Measurements from ENCODE around the gene CEBPA. TPM values are rescaled to one million over a fixed set of nuclear protein-coding genes. Genes with fewer than 3 reads are reported as not detected.

CEBPA gene
- total RNA-seq, 1 experiment from 2014 or later, result 3.2 TPM

DNA sequence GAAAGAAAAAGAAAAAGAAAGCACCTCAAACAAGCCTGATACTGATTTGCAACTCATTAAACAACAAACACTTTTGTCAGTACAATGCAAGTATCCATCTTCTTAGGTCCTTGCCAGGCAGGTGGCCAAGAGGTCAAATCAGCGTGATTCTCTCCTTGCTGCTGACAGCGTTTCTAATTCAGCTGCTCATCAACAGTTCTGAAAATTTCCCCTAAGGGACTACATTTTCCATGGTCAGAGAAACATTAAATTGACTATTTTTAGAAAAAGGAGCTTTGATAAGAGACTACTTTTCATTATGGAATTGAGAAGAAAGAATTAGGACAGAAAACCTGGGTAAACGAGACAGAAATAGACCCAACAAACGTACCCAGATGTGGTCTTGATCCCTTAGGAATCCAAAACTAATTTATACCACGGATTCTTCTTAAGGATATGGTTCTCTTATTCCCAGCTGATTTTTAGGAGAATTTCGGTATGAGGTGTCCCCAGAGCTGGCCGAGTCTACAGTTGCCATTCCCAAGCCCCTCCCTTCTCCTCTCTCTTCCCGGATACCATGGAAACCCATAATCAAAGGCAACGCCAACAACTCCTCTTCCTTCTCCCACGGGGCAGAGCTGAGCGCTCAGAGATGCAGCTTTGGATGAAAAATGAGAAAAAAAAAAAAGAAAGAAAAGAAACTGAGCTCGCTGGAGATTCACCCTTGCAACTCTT is 41.7 kb upstream of the CEBPA start:
- TF ChIP-seq, protein P1, sequence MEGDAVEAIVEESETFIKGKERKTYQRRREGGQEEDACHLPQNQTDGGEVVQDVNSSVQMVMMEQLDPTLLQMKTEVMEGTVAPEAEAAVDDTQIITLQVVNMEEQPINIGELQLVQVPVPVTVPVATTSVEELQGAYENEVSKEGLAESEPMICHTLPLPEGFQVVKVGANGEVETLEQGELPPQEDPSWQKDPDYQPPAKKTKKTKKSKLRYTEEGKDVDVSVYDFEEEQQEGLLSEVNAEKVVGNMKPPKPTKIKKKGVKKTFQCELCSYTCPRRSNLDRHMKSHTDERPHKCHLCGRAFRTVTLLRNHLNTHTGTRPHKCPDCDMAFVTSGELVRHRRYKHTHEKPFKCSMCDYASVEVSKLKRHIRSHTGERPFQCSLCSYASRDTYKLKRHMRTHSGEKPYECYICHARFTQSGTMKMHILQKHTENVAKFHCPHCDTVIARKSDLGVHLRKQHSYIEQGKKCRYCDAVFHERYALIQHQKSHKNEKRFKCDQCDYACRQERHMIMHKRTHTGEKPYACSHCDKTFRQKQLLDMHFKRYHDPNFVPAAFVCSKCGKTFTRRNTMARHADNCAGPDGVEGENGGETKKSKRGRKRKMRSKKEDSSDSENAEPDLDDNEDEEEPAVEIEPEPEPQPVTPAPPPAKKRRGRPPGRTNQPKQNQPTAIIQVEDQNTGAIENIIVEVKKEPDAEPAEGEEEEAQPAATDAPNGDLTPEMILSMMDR (conservative IDR thresholded peaks at IDR 0.05), result no peak
- H2BK12ac ChIP-seq (ENCODE audit: insufficient read length, low read depth, low read length), result no peak overlapping the region
- H3K9me3 ChIP-seq (ENCODE audit: control insufficient read depth, low read depth, low read length), result no peaks in the 10 kb centered on the region
- H3K9me3 Mint-ChIP-seq, result no peaks in the 10 kb centered on the region
- H3K4me3 Mint-ChIP-seq, result no peak overlapping the region
- H3K9ac ChIP-seq (ENCODE audit: extremely low read depth, insufficient read length, low read length), result no peak overlapping the region
- no peak overlapping the region for H4K91ac ChIP-seq (ENCODE audit: insufficient read length, low read depth, low read length)
- no CpG with 5 or more reads among the region's 12 CpGs for WGBS (ENCODE audit: extremely low coverage, insufficient read length, low lambda C conversion rate)
- H3K23me2 ChIP-seq (ENCODE audit: insufficient read length, low read depth, low read length, poor library complexity, severe bottlenecking), result no peaks in the 10 kb centered on the region
- no peak overlapping the region for H2BK120ac ChIP-seq (ENCODE audit: low read depth, low read length, poor library complexity, severe bottlenecking)
- no peak overlapping the region for H2BK15ac ChIP-seq (ENCODE audit: low read depth, low read length)
- H2BK5ac ChIP-seq (ENCODE audit: insufficient read length, low read length), result no peak overlapping the region
- H4K20me1 ChIP-seq (ENCODE audit: control insufficient read depth, insufficient read depth, insufficient read length), result no peaks in the 10 kb centered on the region
- H2AK5ac ChIP-seq (ENCODE audit: insufficient read length, low read length), result no peak overlapping the region
- peaks cover 5 to 7% of the 10 kb centered on the region in 2 experiments for H3K4me1 Mint-ChIP-seq
- H3K79me2 ChIP-seq (ENCODE audit: insufficient read depth, low read length), result no peaks in the 10 kb centered on the region
- H3K56ac ChIP-seq (ENCODE audit: insufficient read length, low read depth, low read length), result no peak overlapping the region
- no peaks in the 10 kb centered on the region for H3K36me3 Mint-ChIP-seq (ENCODE audit: insufficient read depth in 1 of 3, low read depth in 3 of 3)
- no peak overlapping the region for H3K18ac ChIP-seq (ENCODE audit: insufficient read length, low read depth, low read length)
- H4K8ac ChIP-seq (replicated peaks; ENCODE audit: insufficient read length, low read depth, low read length), result no peak overlapping the region
- no peak overlapping the region for H3K14ac ChIP-seq (ENCODE audit: insufficient read depth, low read length)
- H3K4me1 ChIP-seq (ENCODE audit: insufficient read depth, low read length), result no peaks in the 10 kb centered on the region
- no peak overlapping the region for H3T11ph ChIP-seq (ENCODE audit: low read length)
- H3K27ac ChIP-seq (ENCODE audit: insufficient read length, low read depth, low read length), result no peak overlapping the region
- H3K27me3 ChIP-seq (ENCODE audit: insufficient read depth, low read length), result no peaks in the 10 kb centered on the region
- no peaks in the 10 kb centered on the region for H3K79me1 ChIP-seq (ENCODE audit: insufficient read depth, low read depth, low read length, poor library complexity, severe bottlenecking)
- H2BK20ac ChIP-seq (ENCODE audit: low read depth, low read length, poor library complexity, severe bottlenecking), result no peak overlapping the region
- no peak overlapping the region for H2AFZ ChIP-seq (ENCODE audit: low read length)
- H3K27ac Mint-ChIP-seq, result no peak overlapping the region
- no peak for DNase-seq
- H3K4ac ChIP-seq (ENCODE audit: low read depth, low read length), result no peak overlapping the region
- H3K4me2 ChIP-seq (ENCODE audit: insufficient read depth, insufficient read length, low read length), result no peak overlapping the region
- no peak overlapping the region for H4K5ac ChIP-seq (ENCODE audit: insufficient read length, low read depth, low read length)
- peaks cover 44% of the 10 kb centered on the region for H3K27me3 Mint-ChIP-seq (ENCODE audit: low read depth)
- H3K23ac ChIP-seq (ENCODE audit: insufficient read length, low read depth, low read length), result no peak overlapping the region

Data from H9 (cell line).